ENCODE results near the gene GNAT1. TPM values are rescaled to one million over a fixed set of nuclear protein-coding genes. Genes with fewer than 3 reads are reported as not detected.
A peak's percentile ranks its signal among the peaks of the same experiment; 100 is the strongest.

GNAT1 gene
- total RNA-seq, 1 donor from 2014 or later: 0.12 TPM

GRCh38 chr3:50193286-50193685 is 1.9 kb downstream of the GNAT1 start:
- Mint-ChIP-seq H3K4me1 (ENCODE audit: low read depth) (peaks cover 3% of the 10 kb centered on the region), H3K27me3 (peaks cover 18% of the 10 kb centered on the region), H3K27ac (no peak overlapping the region), H3K9me3 (ENCODE audit: low read depth) (no peaks in the 10 kb centered on the region), H3K4me3 (ENCODE audit: low read depth) (no peak overlapping the region), H3K36me3 (ENCODE audit: insufficient read depth) (no peaks in the 10 kb centered on the region)
- TF ChIP-seq, protein P1, sequence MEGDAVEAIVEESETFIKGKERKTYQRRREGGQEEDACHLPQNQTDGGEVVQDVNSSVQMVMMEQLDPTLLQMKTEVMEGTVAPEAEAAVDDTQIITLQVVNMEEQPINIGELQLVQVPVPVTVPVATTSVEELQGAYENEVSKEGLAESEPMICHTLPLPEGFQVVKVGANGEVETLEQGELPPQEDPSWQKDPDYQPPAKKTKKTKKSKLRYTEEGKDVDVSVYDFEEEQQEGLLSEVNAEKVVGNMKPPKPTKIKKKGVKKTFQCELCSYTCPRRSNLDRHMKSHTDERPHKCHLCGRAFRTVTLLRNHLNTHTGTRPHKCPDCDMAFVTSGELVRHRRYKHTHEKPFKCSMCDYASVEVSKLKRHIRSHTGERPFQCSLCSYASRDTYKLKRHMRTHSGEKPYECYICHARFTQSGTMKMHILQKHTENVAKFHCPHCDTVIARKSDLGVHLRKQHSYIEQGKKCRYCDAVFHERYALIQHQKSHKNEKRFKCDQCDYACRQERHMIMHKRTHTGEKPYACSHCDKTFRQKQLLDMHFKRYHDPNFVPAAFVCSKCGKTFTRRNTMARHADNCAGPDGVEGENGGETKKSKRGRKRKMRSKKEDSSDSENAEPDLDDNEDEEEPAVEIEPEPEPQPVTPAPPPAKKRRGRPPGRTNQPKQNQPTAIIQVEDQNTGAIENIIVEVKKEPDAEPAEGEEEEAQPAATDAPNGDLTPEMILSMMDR (IDR thresholded peaks at IDR 0.05; ENCODE audit: unreplicated experiment): no peak
- no peak for DNase-seq (ENCODE audit: low spot score, unreplicated experiment)

GRCh38 chr3:50193746-50194127 is 2.3 kb downstream of the GNAT1 start:
- H3K4me3 Mint-ChIP-seq (ENCODE audit: low read depth): no peak overlapping the region
- no peak for DNase-seq (ENCODE audit: low spot score, unreplicated experiment)
- peaks cover 18% of the 10 kb centered on the region for H3K27me3 Mint-ChIP-seq
- H3K4me1 Mint-ChIP-seq (ENCODE audit: low read depth): peaks cover 3% of the 10 kb centered on the region
- H3K27ac Mint-ChIP-seq: no peak overlapping the region
- no peaks in the 10 kb centered on the region for H3K36me3 Mint-ChIP-seq (ENCODE audit: insufficient read depth)
- no peaks in the 10 kb centered on the region for H3K9me3 Mint-ChIP-seq (ENCODE audit: low read depth)
- TF ChIP-seq, protein P1 (IDR thresholded peaks at IDR 0.05; ENCODE audit: unreplicated experiment): no peak

- TF ChIP-seq, protein P1 (IDR thresholded peaks at IDR 0.05; ENCODE audit: unreplicated experiment): peak; percentile 70
- H3K4me3 Mint-ChIP-seq (ENCODE audit: low read depth): no peak overlapping the region
Observed at GRCh38 chr3:50194128-50194902, 2.9 kb downstream of the GNAT1 start.

GRCh38 chr3:50194903-50195500 is 3.6 kb downstream of the GNAT1 start:
- peaks cover 3% of the 10 kb centered on the region for H3K4me1 Mint-ChIP-seq (ENCODE audit: low read depth)
- no peak overlapping the region for H3K4me3 Mint-ChIP-seq (ENCODE audit: low read depth)
- no peak for DNase-seq (ENCODE audit: low spot score, unreplicated experiment)
- no peaks in the 10 kb centered on the region for H3K9me3 Mint-ChIP-seq (ENCODE audit: low read depth)
- H3K36me3 Mint-ChIP-seq (ENCODE audit: insufficient read depth): no peaks in the 10 kb centered on the region
- TF ChIP-seq, protein P1 (IDR thresholded peaks at IDR 0.05; ENCODE audit: unreplicated experiment): no peak
- H3K27ac Mint-ChIP-seq: no peak overlapping the region
- peaks cover 20% of the 10 kb centered on the region for H3K27me3 Mint-ChIP-seq

More at GRCh38 chr3:50194128-50194902, 2.9 kb downstream of the GNAT1 start:
- Mint-ChIP-seq H3K9me3 (ENCODE audit: low read depth) (no peaks in the 10 kb centered on the region), H3K4me1 (ENCODE audit: low read depth) (peaks cover 3% of the 10 kb centered on the region), H3K27ac (no peak overlapping the region), H3K27me3 (peaks cover 20% of the 10 kb centered on the region), H3K36me3 (ENCODE audit: insufficient read depth) (no peaks in the 10 kb centered on the region)
- peak; percentile 47 for DNase-seq (ENCODE audit: low spot score, unreplicated experiment)

GRCh38 chr3:50195501-50196252 is 4.3 kb downstream of the GNAT1 start:
- Mint-ChIP-seq H3K4me3 (ENCODE audit: low read depth) (no peak overlapping the region), H3K9me3 (ENCODE audit: low read depth) (no peaks in the 10 kb centered on the region), H3K27ac (no peak overlapping the region), H3K4me1 (ENCODE audit: low read depth) (peaks cover 3% of the 10 kb centered on the region), H3K27me3 (peaks cover 20% of the 10 kb centered on the region), H3K36me3 (ENCODE audit: insufficient read depth) (no peaks in the 10 kb centered on the region)
- TF ChIP-seq, protein P1 (IDR thresholded peaks at IDR 0.05; ENCODE audit: unreplicated experiment): no peak
- no peak for DNase-seq (ENCODE audit: low spot score, unreplicated experiment)

Measured in progenitor cell of endocrine pancreas (in vitro differentiated cells).